Cerebellar cortex (tissue), 1 donor: ENCODE measurements around the gene RAPGEF1.
"Not testable (repeated sequence)": the region's sequence is repeated elsewhere in the genome, so short reads cannot be mapped to it uniquely, and the experiment has no call there.

ENCODE experiments used
- DNase-seq: peaks from one replicate; pipeline ENCODE4 v3.0.0-alpha.2; 2015; ENCODE audit warnings: low spot score

Gene RAPGEF1

GRCh38 chr9:131685753-131686706, 53.8 kb downstream of the RAPGEF1 start:
- no peak for DNase-seq

GRCh38 chr9:131683094-131683493, 56.8 kb downstream of the RAPGEF1 start:
- DNase-seq, result not testable (repeated sequence)

- no peak for DNase-seq
Observed at GRCh38 chr9:131682261-131682660, 57.6 kb downstream of the RAPGEF1 start.

- DNase-seq, result not testable (repeated sequence)
Observed at GRCh38 chr9:131681826-131682225, 58.0 kb downstream of the RAPGEF1 start.

GRCh38 chr9:131681108-131681507, 58.8 kb downstream of the RAPGEF1 start:
- not testable (repeated sequence) for DNase-seq

GRCh38 chr9:131679261-131680020, 60.4 kb downstream of the RAPGEF1 start:
- DNase-seq, result no peak

- DNase-seq, result no peak
Observed at GRCh38 chr9:131678499-131679111, 61.3 kb downstream of the RAPGEF1 start.

- no peak for DNase-seq
Observed at GRCh38 chr9:131677444-131678180, 62.3 kb downstream of the RAPGEF1 start.

GRCh38 chr9:131677049-131677443, 62.8 kb downstream of the RAPGEF1 start:
- no peak for DNase-seq

GRCh38 chr9:131676431-131676972, 63.4 kb downstream of the RAPGEF1 start:
- peak; percentile 69 for DNase-seq

- no peak for DNase-seq
Observed at GRCh38 chr9:131675437-131676022, 64.3 kb downstream of the RAPGEF1 start.

- no peak for DNase-seq
Observed at GRCh38 chr9:131674425-131675421, 65.2 kb downstream of the RAPGEF1 start.

GRCh38 chr9:131673531-131673930, 66.3 kb downstream of the RAPGEF1 start:
- no peak for DNase-seq

- no peak for DNase-seq
Observed at GRCh38 chr9:131673068-131673467, 66.8 kb downstream of the RAPGEF1 start.

- DNase-seq, result no peak
Observed at GRCh38 chr9:131672451-131672850, 67.4 kb downstream of the RAPGEF1 start.

GRCh38 chr9:131671133-131671520, 68.7 kb downstream of the RAPGEF1 start:
- no peak for DNase-seq

GRCh38 chr9:131670247-131671132, 69.4 kb downstream of the RAPGEF1 start:
- no peak for DNase-seq

- peak; percentile 39 for DNase-seq
Observed at GRCh38 chr9:131669269-131670157, 70.4 kb downstream of the RAPGEF1 start.
